GM12873 (cell line): ENCODE data around the gene SRM.

Experiments used
- CTCF ChIP-seq: IDR thresholded peaks from 2 replicates; pipeline ENCODE4 v1.5.1; 2012; ENCODE audit warnings: low read depth, mild to moderate bottlenecking, moderate library complexity, low read length, control low read depth; ENCODE audit not compliant: insufficient read depth; ENCODE audit errors: missing control alignments

Gene SRM

GRCh38 chr1:11059155-11059967 lies 457 bp downstream of the SRM start:
- no peak for TF ChIP-seq CTCF

- no peak for TF ChIP-seq CTCF
These were observed 1.1 kb downstream of the SRM start for GRCh38 chr1:11058595-11059154.

GRCh38 chr1:11058026-11058425 lies 1.8 kb downstream of the SRM start:
- TF ChIP-seq CTCF: no peak

GRCh38 chr1:11057477-11057876 lies 2.3 kb downstream of the SRM start:
- TF ChIP-seq CTCF: no peak

GRCh38 chr1:11056504-11056903 lies 3.3 kb downstream of the SRM start:
- TF ChIP-seq CTCF: no peak

- no peak for TF ChIP-seq CTCF
These were observed 4.1 kb downstream of the SRM start for GRCh38 chr1:11055676-11056075.

- TF ChIP-seq CTCF: no peak
These were observed 5.2 kb downstream of the SRM start for GRCh38 chr1:11054666-11055065.
